ENCODE results near the gene VDR.

DNA sequence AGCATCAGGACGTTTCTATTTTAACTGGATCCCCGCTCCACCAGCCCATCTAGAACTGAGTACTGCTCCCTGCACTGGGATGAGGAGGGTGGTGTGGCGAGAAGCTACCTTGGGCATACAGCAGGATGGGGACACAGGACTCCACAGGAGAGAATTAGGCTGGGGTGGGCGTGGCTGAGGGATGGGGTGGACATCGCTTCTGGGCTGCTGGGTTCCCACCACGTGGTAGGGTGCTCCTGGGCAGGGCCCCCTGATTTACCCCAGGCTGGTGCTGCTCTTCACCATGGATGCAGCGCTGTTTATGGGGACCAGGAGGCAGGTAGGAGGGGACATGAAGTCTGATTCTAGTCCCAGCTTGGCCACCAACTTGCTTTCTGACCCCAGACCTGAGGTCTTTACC, 41.9 kb downstream of the VDR start:
- TF ChIP-seq, protein P1, sequence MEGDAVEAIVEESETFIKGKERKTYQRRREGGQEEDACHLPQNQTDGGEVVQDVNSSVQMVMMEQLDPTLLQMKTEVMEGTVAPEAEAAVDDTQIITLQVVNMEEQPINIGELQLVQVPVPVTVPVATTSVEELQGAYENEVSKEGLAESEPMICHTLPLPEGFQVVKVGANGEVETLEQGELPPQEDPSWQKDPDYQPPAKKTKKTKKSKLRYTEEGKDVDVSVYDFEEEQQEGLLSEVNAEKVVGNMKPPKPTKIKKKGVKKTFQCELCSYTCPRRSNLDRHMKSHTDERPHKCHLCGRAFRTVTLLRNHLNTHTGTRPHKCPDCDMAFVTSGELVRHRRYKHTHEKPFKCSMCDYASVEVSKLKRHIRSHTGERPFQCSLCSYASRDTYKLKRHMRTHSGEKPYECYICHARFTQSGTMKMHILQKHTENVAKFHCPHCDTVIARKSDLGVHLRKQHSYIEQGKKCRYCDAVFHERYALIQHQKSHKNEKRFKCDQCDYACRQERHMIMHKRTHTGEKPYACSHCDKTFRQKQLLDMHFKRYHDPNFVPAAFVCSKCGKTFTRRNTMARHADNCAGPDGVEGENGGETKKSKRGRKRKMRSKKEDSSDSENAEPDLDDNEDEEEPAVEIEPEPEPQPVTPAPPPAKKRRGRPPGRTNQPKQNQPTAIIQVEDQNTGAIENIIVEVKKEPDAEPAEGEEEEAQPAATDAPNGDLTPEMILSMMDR (IDR thresholded peaks at IDR 0.05) = no peak
- no peak for TF ChIP-seq POLR2A (IDR thresholded peaks at IDR 0.05)
